PC-9 (cell line): ENCODE data around the gene MYL6B. TPM values are rescaled to one million over a fixed set of nuclear protein-coding genes. Genes with fewer than 3 reads are reported as not detected.

Experiments used
- BruUV-seq: library from RNA; stranded (reverse); fragments of 400-500 nt; replicated peaks from 2 replicates; lab custom pipeline; 2021; lab: Mats Ljungman, UMichigan
- CTCF ChIA-PET: fragments of 300-600 bp; sonication (Branson Sonifier 250); formaldehyde crosslinking; loops from one replicate; lab custom pipeline; 2022; ENCODE audit warnings: antibody characterized with exemption; lab: Charles Lee
- POLR2A ChIA-PET: fragments of 300-600 bp; sonication (Branson Sonifier 250); formaldehyde crosslinking; loops from one replicate; lab custom pipeline; 2022; ENCODE audit warnings: antibody characterized with exemption; ENCODE audit not compliant: unreplicated experiment; lab: Charles Lee
- DNase-seq, 2 experiments: peaks; one replicate each; pipeline versions ENCODE4 v3.0.0 to v3.0.0-alpha.2; 2015 to 2022; ENCODE audit warnings: mixed read lengths in 1 of 2
- H2AFZ ChIP-seq: fragments of 200-600 bp; sonication (generic); 2 replicates; pipeline ENCODE4 v1.8.1; 2017; ENCODE audit warnings: antibody characterized with exemption
- H3F3A ChIP-seq: fragments of 200-600 bp; sonication (generic); 2 replicates; pipeline ENCODE4 v1.8.1; 2017; ENCODE audit warnings: antibody characterized with exemption, mild to moderate bottlenecking, low read depth; ENCODE audit not compliant: insufficient read depth
- H3K27ac ChIP-seq: fragments of 200-600 bp; sonication (generic); 2 replicates; pipeline ENCODE4 v1.6.1; 2016; ENCODE audit warnings: mixed run types
- H3K27me3 ChIP-seq: fragments of 200-600 bp; sonication (generic); 2 replicates; pipeline ENCODE4 v1.6.1; 2016; ENCODE audit warnings: low read depth, mixed run types; ENCODE audit not compliant: insufficient read depth
- H3K36me3 ChIP-seq: fragments of 200-600 bp; sonication (generic); 2 replicates; pipeline ENCODE4 v1.6.1; 2016; ENCODE audit warnings: low read depth, mixed run types
- H3K4me1 ChIP-seq: fragments of 200-600 bp; sonication (generic); replicated peaks from 2 replicates; pipeline ENCODE4 v1.6.1; 2016; ENCODE audit warnings: mixed run types; ENCODE audit not compliant: insufficient read depth
- H3K4me2 ChIP-seq: fragments of 200-600 bp; sonication (generic); 2 replicates; pipeline ENCODE4 v1.6.1; 2017; ENCODE audit warnings: mixed run types
- H3K4me3 ChIP-seq: fragments of 200-600 bp; sonication (generic); 2 replicates; pipeline ENCODE4 v1.6.1; 2016; ENCODE audit warnings: mixed run types
- H3K79me2 ChIP-seq: fragments of 200-600 bp; sonication (generic); 2 replicates; pipeline ENCODE4 v1.6.1; 2017; ENCODE audit warnings: low read depth, mixed run types
- H3K9me2 ChIP-seq: fragments of 200-600 bp; sonication (generic); 2 replicates; pipeline ENCODE4 v1.8.1; 2017; ENCODE audit warnings: mild to moderate bottlenecking; ENCODE audit not compliant: insufficient read depth
- H3K9me3 ChIP-seq: fragments of 200-600 bp; sonication (generic); 2 replicates; pipeline ENCODE4 v1.8.1; 2016; ENCODE audit warnings: low read depth; ENCODE audit not compliant: insufficient read depth
- H4K20me1 ChIP-seq: fragments of 200-600 bp; sonication (generic); 2 replicates; pipeline ENCODE4 v1.8.1; 2017; ENCODE audit not compliant: insufficient read depth
- CTCF ChIP-seq: fragments of 200-600 bp; sonication (generic); conservative IDR thresholded peaks from 2 replicates; pipeline ENCODE4 v1.6.1; 2017; ENCODE audit warnings: mixed run types, antibody characterized with exemption, mild to moderate bottlenecking, moderate library complexity
- EZH2 ChIP-seq: fragments of 200-600 bp; sonication (generic); IDR thresholded peaks from 2 replicates; pipeline ENCODE4 v1.8.0; 2017; ENCODE audit warnings: antibody characterized with exemption, low read depth
- intact Hi-C: fragments of 100-400 bp; cut with micrococcal nuclease; formaldehyde crosslinking; loops from one replicate; pipeline ENCODE4 v1.10.0; 2022; ENCODE audit not compliant: unreplicated experiment
- total RNA-seq: library from RNA; stranded (reverse); gene quantifications from 2 replicates; pipeline ENCODE4 v1.2.3, GENCODE V29; 2021

The MYL6B gene
- total RNA-seq, 1 experiment from 2014 or later, result 121 TPM

GRCh38 chr12:56152756-56153677 lies 630 bp downstream of the MYL6B start:
- Histone ChIP-seq H3K9me2 (no peaks in the 10 kb centered on the region), H3K9me3 (no peaks in the 10 kb centered on the region), H3K79me2 (peaks cover 9% of the 10 kb centered on the region; the same call in 1 of the 2 replicates), H3K4me2 (peak overlapping the region; percentile 88), H3K36me3 (no peaks in the 10 kb centered on the region), H2AFZ (peak overlapping the region; percentile 82), H3K4me3 (peak overlapping the region; percentile 77), H3K4me1 (peaks cover 29% of the 10 kb centered on the region), H3K27me3 (no peaks in the 10 kb centered on the region), H4K20me1 (no peaks in the 10 kb centered on the region), H3K27ac (no peak overlapping the region), H3F3A (peaks cover 22% of the 10 kb centered on the region; the same call in 1 of the 2 replicates)
- TF ChIP-seq EZH2 (no peak), CTCF (no peak)
- intact Hi-C loops, result loop anchor here (1.0 kb wide), 1 partner anchor 27 kb away; no protein-coding TSS in a partner anchor
- BruUV-seq, result TSS peak; percentile 53
- ChIA-PET POLR2A (no interaction called here), CTCF (interaction anchor here (0.7 kb wide), 1 partner anchor 417 kb away, joined by 3 read pairs; no protein-coding TSS in a partner anchor)
- no peak for DNase-seq

- H3K4me3 ChIP-seq, result peak overlapping the region; percentile 77; the same call in 1 of the 2 replicates
- H3K36me3 ChIP-seq, result no peaks in the 10 kb centered on the region
- POLR2A ChIA-PET, result interaction anchor here (0.6 kb wide), 1 partner anchor 306 kb away, joined by 3 read pairs; no protein-coding TSS in a partner anchor
- peaks cover 29% of the 10 kb centered on the region for H3K4me1 ChIP-seq
- peaks cover 23% of the 10 kb centered on the region; the same call in 1 of the 2 replicates for H3F3A ChIP-seq
- no peak for TF ChIP-seq CTCF
- TF ChIP-seq EZH2, result no peak
- no peaks in the 10 kb centered on the region for H3K27me3 ChIP-seq
- no peak for DNase-seq
- CTCF ChIA-PET, result interaction anchor here (0.7 kb wide), 1 partner anchor 418 kb away, joined by 3 read pairs; no protein-coding TSS in a partner anchor
- H3K9me2 ChIP-seq, result no peaks in the 10 kb centered on the region
- no peak overlapping the region for H2AFZ ChIP-seq
- intact Hi-C loops, result no loop called here
- H4K20me1 ChIP-seq, result no peaks in the 10 kb centered on the region
- H3K9me3 ChIP-seq, result no peaks in the 10 kb centered on the region
- BruUV-seq, result no TSS peak
- no peak overlapping the region for H3K27ac ChIP-seq
- H3K79me2 ChIP-seq, result peaks cover 14% of the 10 kb centered on the region
- H3K4me2 ChIP-seq, result peak overlapping the region; percentile 88
Observed at GRCh38 chr12:56153678-56154065, 1.3 kb downstream of the MYL6B start.

- no peak for DNase-seq
- Histone ChIP-seq H3K4me2 (no peak overlapping the region), H3K79me2 (peaks cover 20% of the 10 kb centered on the region), H3F3A (peaks cover 27% of the 10 kb centered on the region), H3K4me1 (peaks cover 31% of the 10 kb centered on the region), H3K27ac (no peak overlapping the region), H2AFZ (no peak overlapping the region), H3K27me3 (no peaks in the 10 kb centered on the region), H3K36me3 (peaks cover under 1% of the 10 kb centered on the region; the same call in 1 of the 2 replicates), H3K9me2 (no peaks in the 10 kb centered on the region), H3K9me3 (no peaks in the 10 kb centered on the region), H4K20me1 (peaks cover 2% of the 10 kb centered on the region), H3K4me3 (no peak overlapping the region)
- BruUV-seq, result no TSS peak
- CTCF ChIA-PET, result no interaction called here
- TF ChIP-seq CTCF (no peak), EZH2 (no peak)
- intact Hi-C loops, result no loop called here
- POLR2A ChIA-PET, result interaction anchor here (0.6 to 0.7 kb wide), 2 partner anchors 8 to 306 kb away, joined by 3 to 4 read pairs; no protein-coding TSS in a partner anchor
Observed at GRCh38 chr12:56154246-56154771, 1.9 kb downstream of the MYL6B start.
